ENCODE results near the gene ADAMTSL4.

ADAMTSL4 gene

GRCh38 chr1:150530491-150531159, 18.6 kb upstream of the ADAMTSL4 start:
- no peak for DNase-seq
- in situ Hi-C loops (cut with MboI; ENCODE audit: low pct_unique_long_range_greater_than_20kb, low sequenced_read_pairs) = no loop called here

- in situ Hi-C loops (cut with MboI; ENCODE audit: low pct_unique_long_range_greater_than_20kb, low sequenced_read_pairs) = no loop called here
These were observed 16.3 kb upstream of the ADAMTSL4 start for GRCh38 chr1:150532860-150533259.

GRCh38 chr1:150534002-150534401, 15.2 kb upstream of the ADAMTSL4 start:
- in situ Hi-C loops (cut with MboI; ENCODE audit: low pct_unique_long_range_greater_than_20kb, low sequenced_read_pairs) = no loop called here
- no peak for DNase-seq

More at GRCh38 chr1:150532860-150533259, 16.3 kb upstream of the ADAMTSL4 start:
- no peak for DNase-seq

- in situ Hi-C loops (cut with MboI; ENCODE audit: low pct_unique_long_range_greater_than_20kb, low sequenced_read_pairs) = no loop called here
These were observed 13.5 kb upstream of the ADAMTSL4 start for GRCh38 chr1:150535511-150536287.

GRCh38 chr1:150536836-150537731, 12.1 kb upstream of the ADAMTSL4 start:
- in situ Hi-C loops (cut with MboI; ENCODE audit: low pct_unique_long_range_greater_than_20kb, low sequenced_read_pairs) = no loop called here
- DNase-seq = no peak

More at GRCh38 chr1:150535511-150536287, 13.5 kb upstream of the ADAMTSL4 start:
- DNase-seq = no peak

GRCh38 chr1:150537732-150538684, 11.2 kb upstream of the ADAMTSL4 start:
- in situ Hi-C loops (cut with MboI; ENCODE audit: low pct_unique_long_range_greater_than_20kb, low sequenced_read_pairs) = no loop called here
- DNase-seq = no peak

- in situ Hi-C loops (cut with MboI; ENCODE audit: low pct_unique_long_range_greater_than_20kb, low sequenced_read_pairs) = no loop called here
- no peak for DNase-seq
These were observed 5.6 kb upstream of the ADAMTSL4 start for GRCh38 chr1:150543500-150544143.

- no peak for DNase-seq
- in situ Hi-C loops (cut with MboI; ENCODE audit: low pct_unique_long_range_greater_than_20kb, low sequenced_read_pairs) = no loop called here
These were observed 5.0 kb upstream of the ADAMTSL4 start for GRCh38 chr1:150544204-150544603.

- in situ Hi-C loops (cut with MboI; ENCODE audit: low pct_unique_long_range_greater_than_20kb, low sequenced_read_pairs) = no loop called here
- DNase-seq = no peak
These were observed 3.6 kb upstream of the ADAMTSL4 start for GRCh38 chr1:150545486-150546032.

- no peak for DNase-seq
- in situ Hi-C loops (cut with MboI; ENCODE audit: low pct_unique_long_range_greater_than_20kb, low sequenced_read_pairs) = no loop called here
These were observed 2.8 kb upstream of the ADAMTSL4 start for GRCh38 chr1:150546294-150546937.

GRCh38 chr1:150548324-150548631, 930 bp upstream of the ADAMTSL4 start:
- DNase-seq = no peak
- in situ Hi-C loops (cut with MboI; ENCODE audit: low pct_unique_long_range_greater_than_20kb, low sequenced_read_pairs) = no loop called here

- DNase-seq = no peak
- in situ Hi-C loops (cut with MboI; ENCODE audit: low pct_unique_long_range_greater_than_20kb, low sequenced_read_pairs) = no loop called here
These were observed 451 bp downstream of the ADAMTSL4 start for GRCh38 chr1:150549496-150550221.

- in situ Hi-C loops (cut with MboI; ENCODE audit: low pct_unique_long_range_greater_than_20kb, low sequenced_read_pairs) = no loop called here
- DNase-seq = no peak
These were observed 1.2 kb downstream of the ADAMTSL4 start for GRCh38 chr1:150550222-150551050.

GRCh38 chr1:150551051-150551783, 2.0 kb downstream of the ADAMTSL4 start:
- no peak for DNase-seq
- in situ Hi-C loops (cut with MboI; ENCODE audit: low pct_unique_long_range_greater_than_20kb, low sequenced_read_pairs) = no loop called here

GRCh38 chr1:150551784-150552127, 2.5 kb downstream of the ADAMTSL4 start:
- DNase-seq = no peak
- in situ Hi-C loops (cut with MboI; ENCODE audit: low pct_unique_long_range_greater_than_20kb, low sequenced_read_pairs) = no loop called here
